IPS-20b (cell line): ENCODE results near the gene DPP9.

Source experiments
- H3K27ac ChIP-seq: one replicate; pipeline ENCODE4 v1.5.1; 2013; ENCODE audit warnings: low read length
- H3K27me3 ChIP-seq: 2 replicates; pipeline ENCODE4 v1.6.1; 2013; ENCODE audit warnings: mild to moderate bottlenecking, low read length, inconsistent platforms; ENCODE audit not compliant: insufficient read depth
- H3K36me3 ChIP-seq: 2 replicates; pipeline ENCODE4 v1.6.1; 2013; ENCODE audit warnings: low read depth, mild to moderate bottlenecking, inconsistent platforms, low read length, moderate library complexity; ENCODE audit not compliant: insufficient read depth
- H3K4me1 ChIP-seq: 2 replicates; pipeline ENCODE4 v1.6.1; 2013; ENCODE audit warnings: mild to moderate bottlenecking, control low read depth, inconsistent platforms, low read length, moderate library complexity; ENCODE audit not compliant: insufficient read depth
- H3K4me3 ChIP-seq: 2 replicates; pipeline ENCODE4 v1.5.1; 2013; ENCODE audit warnings: mild to moderate bottlenecking, low read length, inconsistent platforms
- H3K9ac ChIP-seq: 2 replicates; pipeline ENCODE4 v1.6.1; 2013; ENCODE audit warnings: low read depth, mild to moderate bottlenecking, inconsistent platforms, low read length, moderate library complexity
- H3K9me3 ChIP-seq: 2 replicates; pipeline ENCODE4 v1.6.1; 2013; ENCODE audit warnings: mild to moderate bottlenecking, low read depth, low read length, inconsistent platforms; ENCODE audit not compliant: insufficient read depth

Gene DPP9

GRCh38 chr19:4633140-4633967 is 90.3 kb downstream of the DPP9 start:
- H3K27me3 ChIP-seq: peaks cover 22% of the 10 kb centered on the region
- H3K27ac ChIP-seq: no peak overlapping the region
- H3K4me3 ChIP-seq: no peak overlapping the region

More at GRCh38 chr19:4633140-4633967, 90.3 kb downstream of the DPP9 start:
- Histone ChIP-seq H3K36me3 (no peaks in the 10 kb centered on the region), H3K9me3 (no peaks in the 10 kb centered on the region), H3K9ac (no peak overlapping the region), H3K4me1 (peaks cover 3% of the 10 kb centered on the region; the same call in 1 of the 2 replicates)
